GM18868 (cell line): ENCODE results near the gene NTRK2.

Source experiments
- ATAC-seq: cut with Tn5 transposase; IDR thresholded peaks from one replicate; pipeline ENCODE4 v1.9.1; 2021; ENCODE audit warnings: mild to moderate bottlenecking, moderate library complexity; ENCODE audit not compliant: unreplicated experiment

Gene NTRK2

DNA sequence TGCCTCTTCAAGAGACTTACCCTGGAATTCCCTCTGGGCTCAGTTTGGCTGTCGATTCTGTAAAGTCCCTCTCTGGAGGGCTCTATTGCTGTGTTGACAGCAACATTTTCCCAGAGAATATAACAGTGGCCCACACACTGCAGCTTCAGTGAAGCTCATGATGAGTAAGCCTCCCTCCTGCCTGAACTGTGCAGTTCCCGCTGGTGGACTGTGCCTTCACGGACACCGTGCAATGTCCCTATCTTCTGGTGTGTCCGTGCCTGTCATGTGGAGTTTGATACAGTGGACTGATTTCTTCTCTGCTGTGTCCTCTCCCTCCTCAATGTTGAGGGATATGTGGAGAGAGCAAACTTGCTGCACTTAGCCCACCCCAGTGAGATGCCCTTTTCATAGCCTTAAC, 109.0 kb downstream of the NTRK2 start:
- no peak for ATAC-seq

DNA sequence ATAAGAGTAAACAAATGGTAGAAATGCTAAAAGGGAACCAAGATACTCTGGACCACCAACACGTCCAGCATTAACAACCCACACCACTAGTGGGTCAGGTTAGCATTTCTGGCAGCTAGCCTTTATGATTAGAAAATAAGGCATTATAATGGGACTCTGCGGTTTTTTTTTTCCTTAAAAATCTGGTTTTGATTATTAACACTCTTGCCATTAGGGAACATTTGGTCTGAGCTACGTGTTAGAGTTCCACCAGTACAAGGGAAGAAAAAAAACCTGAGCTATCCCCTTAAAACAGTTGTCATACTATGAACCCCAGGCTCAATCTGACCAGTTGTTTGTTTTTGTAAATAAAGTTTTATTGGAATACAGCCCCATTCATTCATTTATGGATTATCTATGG, 110.4 kb downstream of the NTRK2 start:
- ATAC-seq = no peak

DNA sequence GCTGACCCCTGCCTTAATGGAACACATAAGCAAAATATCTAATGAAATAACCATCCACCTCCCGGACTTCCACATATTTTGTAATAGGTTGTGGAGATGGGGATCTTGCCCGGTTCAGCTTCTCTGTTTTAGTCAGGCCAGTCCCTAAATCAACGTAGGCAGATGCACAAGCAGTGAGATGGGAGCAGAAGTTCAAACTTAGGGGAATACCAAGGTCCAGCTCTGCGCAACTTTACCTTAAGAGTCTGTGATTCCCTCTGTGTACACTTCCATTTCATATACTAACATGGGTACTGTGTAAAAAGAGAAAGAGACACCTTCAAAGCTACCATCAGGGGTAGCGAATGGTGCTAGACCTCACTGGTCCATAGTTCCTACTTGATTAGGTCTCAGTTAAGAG, 110.9 kb downstream of the NTRK2 start:
- ATAC-seq = peak; percentile 75

DNA sequence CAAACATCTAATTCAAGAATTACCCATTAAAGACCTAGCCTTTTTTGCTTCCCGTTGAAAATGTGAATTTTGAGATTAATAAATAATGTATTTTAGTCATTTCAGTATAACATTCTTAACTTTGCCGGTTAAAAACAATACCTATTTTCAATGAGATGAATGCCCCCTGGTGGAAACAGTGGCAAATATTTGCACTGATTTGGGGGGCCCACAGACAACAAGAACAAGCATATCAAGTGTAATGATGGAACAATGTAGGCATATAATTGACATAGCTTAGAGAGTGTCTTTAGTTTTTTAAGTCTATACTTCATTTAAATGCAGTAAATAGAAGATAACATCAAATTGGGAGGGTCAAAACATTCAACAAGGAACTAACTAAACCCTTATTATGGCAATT, 111.9 kb downstream of the NTRK2 start:
- ATAC-seq = no peak

DNA sequence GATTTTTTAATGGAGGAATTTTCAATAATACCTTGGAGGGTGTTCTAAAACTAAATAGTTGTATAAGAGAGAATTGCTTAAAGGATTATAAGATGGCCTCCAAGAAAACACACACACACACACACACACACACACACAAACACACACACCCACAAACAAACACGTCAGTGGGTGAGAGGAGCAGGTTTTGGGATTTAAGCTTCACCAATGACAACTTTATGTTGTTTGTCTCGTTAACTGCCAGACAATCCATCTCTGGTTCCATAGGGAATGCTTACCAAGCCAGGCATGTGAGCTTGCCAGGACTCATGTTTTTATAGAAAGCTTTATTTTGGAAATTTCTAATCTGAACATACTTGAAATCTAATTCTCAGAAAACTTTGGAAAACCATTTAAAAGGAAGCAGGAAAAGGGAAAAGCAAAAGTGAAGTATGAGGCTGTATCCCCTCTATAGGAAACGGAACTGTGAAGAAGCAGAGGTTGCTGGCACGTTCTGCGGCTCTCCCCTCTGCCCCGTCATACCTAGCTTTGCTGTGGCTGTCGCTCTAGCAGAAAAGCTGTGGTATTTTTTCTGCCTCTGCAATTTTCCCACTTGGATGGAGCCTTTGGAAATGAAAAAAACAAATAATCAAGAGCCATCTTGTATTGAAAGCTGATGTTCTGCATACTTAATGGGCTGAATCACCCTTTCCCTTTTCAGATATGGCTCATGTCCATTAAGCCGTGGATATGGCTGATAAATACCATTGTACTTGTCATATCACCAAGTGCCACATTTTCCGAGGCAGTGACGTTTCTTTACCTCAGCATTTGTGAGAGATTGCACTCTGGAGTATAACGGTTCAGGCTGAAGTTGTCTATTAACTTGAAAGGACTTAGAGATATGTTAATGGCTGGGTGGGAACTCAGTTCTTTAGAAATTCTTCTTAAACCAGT, 112.7 kb downstream of the NTRK2 start:
- ATAC-seq = no peak

DNA sequence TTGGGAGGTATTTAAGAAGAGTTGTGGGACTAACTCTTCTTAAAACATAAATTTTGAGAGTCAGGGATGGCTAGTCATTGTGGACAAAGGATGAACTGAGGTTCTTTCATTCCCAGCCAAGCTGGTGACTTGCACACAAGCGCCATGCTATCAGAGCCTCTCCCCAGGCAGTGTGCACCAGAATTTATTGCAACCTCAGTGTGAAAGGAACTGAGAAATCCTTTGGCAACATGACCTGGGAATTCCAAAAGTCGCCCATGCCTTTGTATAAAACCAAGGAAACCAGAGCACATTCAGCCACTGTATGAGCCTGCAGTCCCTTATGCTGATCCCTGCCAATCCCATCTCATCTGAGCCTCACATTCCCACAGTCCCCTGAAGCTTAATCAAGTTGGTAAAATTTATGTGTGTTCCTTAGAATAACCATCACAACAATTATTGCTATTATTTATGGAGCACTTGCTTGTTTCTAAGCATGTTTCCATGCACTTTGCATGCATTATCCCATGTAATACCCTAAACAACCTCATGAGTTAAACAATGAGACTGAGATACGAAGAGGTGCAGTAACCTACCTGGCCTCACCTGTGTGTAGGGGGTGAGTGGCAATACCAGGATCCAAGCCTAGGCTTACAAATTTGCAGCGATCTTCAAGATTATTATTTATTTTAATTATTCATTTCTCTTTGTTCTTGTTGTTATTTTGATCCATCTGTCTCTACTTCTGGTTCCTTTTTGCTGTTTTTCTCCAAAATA, 116.4 kb downstream of the NTRK2 start:
- no peak for ATAC-seq

DNA sequence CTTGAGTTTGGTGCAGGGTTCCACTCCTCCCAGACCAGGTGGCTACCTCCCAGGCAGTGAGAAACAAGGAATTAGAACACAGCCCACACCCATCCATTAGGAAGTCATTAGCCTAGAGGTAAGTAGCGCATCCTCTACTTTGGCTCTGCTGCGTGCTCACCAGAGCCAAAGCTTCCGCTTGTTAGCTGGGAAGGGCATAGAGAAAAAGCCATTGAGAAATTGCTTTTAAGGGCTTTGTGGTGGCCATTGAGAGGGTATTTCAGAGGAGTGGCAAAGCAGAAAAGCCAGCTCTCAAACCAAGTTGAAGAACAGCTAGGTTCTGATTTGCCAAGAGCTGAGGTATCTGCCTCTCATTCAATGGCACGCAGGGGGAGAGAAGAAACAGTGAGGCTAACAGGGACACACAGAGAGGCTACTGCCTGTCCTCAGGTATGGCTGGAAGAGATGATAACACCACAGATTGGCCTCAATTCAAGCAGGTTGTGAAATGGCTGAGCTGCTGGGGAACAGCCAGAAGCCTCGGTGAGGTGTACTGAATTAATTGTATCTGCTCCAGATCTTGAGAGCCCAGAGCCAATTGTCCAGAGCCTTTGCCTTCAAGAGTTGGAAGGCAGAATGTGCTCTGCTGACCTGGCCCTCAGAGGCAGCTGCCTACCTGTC, 119.4 kb downstream of the NTRK2 start:
- ATAC-seq = no peak

DNA sequence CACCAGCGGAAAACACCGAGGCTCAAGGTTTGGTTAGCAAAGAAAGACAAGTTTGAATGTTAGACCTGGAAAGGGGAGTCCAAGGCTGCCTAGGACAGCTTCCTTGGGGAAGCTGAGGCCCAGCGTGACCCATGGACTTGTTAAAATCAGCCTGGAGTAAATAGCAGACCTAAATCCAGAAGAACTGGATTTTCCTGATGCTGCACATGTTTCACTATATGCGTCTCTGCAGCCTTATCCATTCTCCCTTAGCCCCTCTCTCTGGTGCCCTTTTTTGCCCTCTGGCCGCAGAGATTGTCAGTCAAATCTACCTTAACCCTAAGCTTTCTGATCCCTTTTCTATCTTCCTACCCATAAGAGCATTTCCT, 119.9 kb downstream of the NTRK2 start:
- ATAC-seq = no peak

DNA sequence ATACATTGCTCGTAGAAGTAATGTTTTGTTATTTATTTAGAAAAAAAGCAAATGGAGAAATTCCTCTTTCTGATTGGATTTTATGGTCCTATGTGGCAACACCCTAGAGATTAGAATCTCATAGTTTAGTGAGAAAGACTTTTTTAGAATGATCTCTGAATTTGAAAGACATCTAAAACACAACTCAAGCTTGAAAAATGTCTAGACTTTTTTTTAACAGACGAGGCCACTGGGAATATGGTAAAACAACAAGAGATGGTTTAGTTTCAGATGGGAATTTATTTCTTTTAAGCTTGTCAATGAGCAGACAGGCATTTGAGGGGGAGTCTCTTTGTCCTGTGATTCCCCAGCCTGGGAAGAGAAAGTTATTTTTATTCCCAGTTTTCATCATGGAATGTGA, 122.1 kb downstream of the NTRK2 start:
- no peak for ATAC-seq

DNA sequence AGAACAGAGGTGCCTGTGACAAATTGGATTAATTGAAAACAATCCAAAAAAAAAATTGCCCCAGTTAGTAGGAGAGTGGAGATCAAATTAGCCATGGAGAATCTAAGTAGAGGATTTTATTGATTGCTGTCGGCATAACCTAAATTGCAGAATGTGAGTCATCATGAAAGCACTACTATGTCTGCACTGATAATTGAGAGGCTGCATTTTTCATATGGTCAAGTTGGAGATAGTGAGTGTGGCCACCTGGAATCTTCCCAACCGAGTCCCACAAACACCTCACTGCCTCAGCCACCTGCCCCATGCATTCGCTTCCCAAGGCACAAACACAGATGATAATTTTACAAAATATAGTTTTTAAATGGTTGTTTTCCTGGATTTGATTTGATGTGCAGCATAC, 123.7 kb downstream of the NTRK2 start:
- ATAC-seq = no peak

DNA sequence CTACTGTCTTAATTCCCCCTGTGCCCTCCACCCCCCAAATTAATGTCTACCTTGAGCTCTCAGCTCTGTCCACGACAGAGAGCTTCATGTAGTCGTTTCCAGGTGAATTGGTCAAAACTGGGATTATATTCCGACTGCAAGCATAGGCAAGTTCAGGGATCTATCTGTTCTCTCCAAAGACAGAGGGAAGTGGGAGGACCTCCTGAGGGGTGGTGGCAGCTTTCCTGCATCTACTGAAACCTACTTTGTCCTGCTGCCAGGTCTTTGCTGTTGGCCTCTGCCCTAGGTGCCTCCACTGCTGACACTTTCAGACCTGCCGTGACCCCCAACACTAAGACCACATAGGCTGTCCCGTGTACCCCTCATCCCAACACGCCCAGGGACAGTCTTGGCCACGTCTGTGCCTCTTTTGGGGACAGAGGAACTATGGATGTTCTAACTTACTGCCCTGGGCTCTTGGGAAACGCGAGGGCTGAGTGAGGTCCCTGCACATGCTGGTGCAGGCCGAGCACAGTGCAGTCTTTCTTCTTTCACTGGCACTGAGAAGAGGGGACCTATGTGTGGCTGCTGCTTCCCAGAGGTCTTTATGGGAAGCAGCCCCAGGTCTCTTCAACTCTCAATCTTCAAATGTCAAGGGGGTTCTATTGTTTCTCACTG, 125.6 kb downstream of the NTRK2 start:
- no peak for ATAC-seq

DNA sequence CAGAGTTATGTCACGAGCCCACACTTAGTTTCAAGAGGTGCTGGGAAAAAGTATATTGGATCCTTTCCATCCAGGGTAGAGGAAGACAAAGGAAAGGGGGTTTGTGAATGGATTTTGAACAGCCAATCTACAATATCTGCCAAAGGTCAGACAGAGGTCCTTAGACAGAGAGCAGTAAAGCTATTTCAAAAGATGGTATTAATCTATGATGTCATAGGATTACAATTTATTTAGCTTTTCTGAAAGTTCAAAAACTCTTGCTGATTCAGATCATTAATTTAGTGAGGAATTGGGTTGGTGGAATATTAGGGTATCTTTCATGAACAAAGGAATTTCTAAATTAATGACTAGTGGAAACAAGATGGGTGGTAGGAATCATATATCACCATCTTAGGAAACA, 126.9 kb downstream of the NTRK2 start:
- no peak for ATAC-seq

DNA sequence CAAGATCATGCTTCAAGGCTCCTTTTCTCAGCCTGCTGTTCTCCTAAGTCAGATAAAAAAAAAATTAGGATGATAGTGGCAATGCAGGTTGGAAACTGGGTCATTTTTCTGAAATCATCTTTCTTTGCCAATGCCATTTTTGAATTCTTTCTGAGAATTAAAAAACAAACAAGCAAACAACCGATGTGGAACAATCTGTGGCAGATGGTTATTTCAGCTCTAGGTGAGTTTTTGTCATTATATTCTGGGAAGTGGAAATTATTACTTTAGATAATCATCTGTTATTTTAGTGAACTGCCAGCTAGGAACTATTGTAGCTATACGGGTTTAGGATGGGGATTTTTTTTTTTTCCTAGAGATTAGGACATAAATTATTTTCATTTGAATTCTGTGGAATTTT, 129.7 kb downstream of the NTRK2 start:
- ATAC-seq = no peak

DNA sequence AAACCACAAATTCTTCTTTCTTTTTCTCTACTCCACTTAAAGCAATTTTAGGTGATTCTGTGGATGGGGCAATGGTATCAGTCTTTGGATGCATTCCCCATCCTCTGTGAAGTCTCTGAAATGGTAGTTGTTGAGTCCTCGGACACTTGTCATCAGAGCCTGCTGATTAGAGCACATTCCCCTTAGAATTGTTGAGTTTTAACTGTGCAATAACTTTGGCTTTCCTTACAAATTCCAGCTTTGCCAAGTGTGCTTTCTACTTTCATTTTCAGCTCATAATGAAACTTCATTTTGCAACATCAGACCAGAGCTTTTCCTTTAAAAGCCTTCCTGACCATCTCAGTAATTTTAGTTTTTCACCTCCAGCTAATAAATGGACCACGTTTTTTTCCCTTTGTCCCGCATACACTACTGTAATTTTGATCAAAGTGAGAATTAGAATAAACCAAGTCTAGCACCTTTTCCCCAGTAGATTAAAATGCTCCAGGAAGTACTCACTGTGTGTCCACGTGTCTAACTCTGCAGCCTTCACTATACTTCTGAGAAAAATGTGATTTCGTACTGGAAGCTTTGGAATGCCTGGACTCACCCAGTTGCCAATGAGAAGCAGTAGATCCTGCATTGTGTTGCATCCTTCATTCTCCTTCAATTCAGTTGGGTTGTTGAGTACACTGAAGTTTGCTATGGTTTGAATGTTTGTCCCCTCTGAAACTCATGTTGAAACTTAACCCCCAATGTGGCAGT, 135.6 kb downstream of the NTRK2 start:
- no peak for ATAC-seq

DNA sequence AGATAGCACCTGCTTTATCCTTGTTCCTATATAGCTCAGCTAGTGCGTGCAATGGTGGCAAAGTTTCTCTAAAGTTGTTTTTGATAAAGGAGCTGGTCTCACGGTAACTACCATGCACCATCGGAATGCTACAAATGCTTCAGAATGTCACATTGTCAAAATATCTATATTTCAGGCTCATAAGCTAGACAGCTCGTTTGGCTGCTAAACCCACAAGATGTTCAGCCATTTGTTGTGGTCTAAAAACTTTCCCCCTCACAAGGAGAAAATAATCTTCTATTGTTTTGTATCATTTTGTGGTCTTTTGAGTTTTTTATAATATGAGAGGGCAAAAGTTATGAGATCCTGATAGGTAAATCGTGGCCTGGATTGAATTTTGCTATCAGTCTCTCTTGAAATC, 137.9 kb downstream of the NTRK2 start:
- no peak for ATAC-seq

DNA sequence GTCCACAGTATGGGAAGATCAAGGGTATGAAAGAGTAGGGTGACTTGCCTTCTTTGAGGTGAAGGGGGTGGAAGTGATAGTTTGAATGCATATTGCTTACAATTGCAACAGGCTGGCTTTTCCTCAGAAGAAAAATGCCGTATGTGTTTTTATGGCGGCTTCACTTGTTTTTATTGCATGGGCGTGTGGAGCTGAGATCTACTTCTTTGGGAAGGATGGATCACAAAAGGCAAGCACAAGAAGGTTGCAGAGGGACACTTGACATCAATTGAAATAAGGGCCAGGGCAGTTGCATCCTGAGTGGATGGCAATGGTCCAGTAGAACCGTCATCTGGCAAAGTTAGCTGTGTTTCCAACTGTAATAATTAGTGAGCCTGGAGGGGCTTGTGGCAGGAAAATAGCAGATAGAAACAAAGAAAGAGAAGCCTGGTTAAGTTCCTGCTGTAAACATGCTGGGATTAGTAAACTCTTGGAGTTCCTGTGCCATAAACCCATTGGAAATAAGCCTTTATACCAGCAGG, 138.4 kb downstream of the NTRK2 start:
- ATAC-seq = no peak

DNA sequence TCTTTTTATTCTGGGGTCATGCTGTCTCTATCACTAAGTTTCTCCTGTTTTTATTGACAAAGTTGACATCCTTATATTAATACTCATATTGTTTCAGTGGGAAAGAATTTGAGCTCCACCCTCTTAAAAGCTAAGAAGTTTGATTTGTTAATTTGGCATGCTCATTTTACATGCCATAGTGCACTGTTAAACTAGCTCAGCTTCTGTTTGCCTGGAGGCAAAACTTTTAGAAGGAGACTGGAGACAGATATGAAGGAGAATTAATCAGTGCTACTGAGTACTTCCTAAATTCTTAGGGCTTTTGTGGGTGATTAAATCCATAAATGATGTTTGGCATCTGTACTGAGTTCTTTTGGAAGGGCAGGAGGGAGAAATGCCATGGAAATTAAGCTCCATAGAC, 138.9 kb downstream of the NTRK2 start:
- ATAC-seq = no peak

DNA sequence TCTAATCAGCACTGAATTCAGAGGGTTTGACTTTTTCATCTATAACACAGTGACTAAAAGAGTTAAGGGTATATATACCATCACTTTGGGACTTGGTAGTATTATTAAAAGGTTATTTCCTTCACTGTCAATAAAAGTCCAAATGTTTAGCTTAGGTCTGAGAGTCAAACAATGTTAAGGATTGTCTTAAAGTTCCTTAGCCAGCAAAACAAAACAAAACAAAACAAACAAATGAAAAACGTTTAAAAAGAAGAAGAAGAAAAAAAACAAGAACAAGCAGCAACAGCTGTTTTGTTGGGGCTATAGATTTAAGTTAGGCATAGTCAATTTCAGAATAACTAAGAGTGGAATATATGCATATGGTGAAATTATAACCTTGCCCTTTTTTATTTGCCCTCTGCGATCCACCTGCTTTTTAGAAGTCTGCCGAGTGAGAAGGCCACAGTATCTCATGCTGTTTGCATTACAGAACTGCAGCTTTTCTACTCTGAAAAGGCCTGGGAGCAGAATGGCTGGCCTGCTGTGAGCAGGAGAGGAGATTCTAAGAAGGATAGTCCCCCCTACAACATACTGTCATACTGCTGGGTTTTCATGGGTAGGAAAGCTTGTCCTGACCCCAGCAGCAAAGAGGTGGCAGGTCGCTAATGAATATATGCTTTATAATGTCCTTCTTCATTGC, 141.7 kb downstream of the NTRK2 start:
- no peak for ATAC-seq

DNA sequence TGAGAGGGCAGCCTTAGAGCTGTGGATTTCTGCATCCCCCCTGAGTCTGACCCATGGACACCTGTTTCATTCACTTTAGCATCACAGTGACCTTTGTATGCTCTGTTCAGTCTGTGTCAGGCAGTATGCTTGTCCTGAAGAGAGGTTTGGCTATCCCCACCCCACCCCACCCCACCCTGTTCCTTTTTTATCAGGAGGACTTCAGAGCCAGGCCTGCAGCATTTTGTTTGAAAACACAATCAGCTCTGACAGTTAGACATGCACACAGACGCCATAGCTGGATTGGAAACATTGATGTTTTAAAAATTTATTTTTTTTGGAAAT, 142.2 kb downstream of the NTRK2 start:
- no peak for ATAC-seq

DNA sequence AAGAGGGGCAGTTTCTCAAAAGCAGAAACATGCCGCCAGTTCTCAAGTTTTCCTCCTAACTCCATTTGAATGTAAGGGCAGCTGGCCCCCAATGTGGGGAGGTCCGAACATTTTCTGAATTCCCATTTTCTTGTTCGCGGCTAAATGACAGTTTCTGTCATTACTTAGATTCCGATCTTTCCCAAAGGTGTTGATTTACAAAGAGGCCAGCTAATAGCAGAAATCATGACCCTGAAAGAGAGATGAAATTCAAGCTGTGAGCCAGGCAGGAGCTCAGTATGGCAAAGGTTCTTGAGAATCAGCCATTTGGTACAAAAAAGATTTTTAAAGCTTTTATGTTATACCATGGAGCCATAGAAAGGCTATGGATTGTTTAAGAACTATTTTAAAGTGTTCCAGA, 142.8 kb downstream of the NTRK2 start:
- ATAC-seq = no peak
